ENCODE measurements around the gene BLMH.

GRCh38 chr17:30296499-30297080 is 4.8 kb upstream of the BLMH start:
- TF ChIP-seq POLR2A (IDR thresholded peaks at IDR 0.05): no peak
- no peak for TF ChIP-seq CTCF (IDR thresholded peaks at IDR 0.05)

Measured in thyroid gland (tissue), 4 donors.